ENCODE results near the gene UTP4. TPM values are rescaled to one million over a fixed set of nuclear protein-coding genes. Genes with fewer than 3 reads are reported as not detected.

Gene UTP4
- polyA plus RNA-seq (2012; ENCODE audit: insufficient read depth, insufficient read length, low read depth): 164 TPM

GRCh38 chr16:69132424-69133252 is at the start of gene UTP4, which contains the start of gene CHTF8:
UTP4 (plus strand) TSS chr16:69132649; CDS start chr16:69133460, 811 bp downstream.
CHTF8 (minus strand) TSS chr16:69132588; CDS start chr16:69121458, 11,130 bp downstream.
- no peaks in the 10 kb centered on the region; the same call in 1 of the 2 replicates for H3K4me1 ChIP-seq
- TF ChIP-seq, protein P1, sequence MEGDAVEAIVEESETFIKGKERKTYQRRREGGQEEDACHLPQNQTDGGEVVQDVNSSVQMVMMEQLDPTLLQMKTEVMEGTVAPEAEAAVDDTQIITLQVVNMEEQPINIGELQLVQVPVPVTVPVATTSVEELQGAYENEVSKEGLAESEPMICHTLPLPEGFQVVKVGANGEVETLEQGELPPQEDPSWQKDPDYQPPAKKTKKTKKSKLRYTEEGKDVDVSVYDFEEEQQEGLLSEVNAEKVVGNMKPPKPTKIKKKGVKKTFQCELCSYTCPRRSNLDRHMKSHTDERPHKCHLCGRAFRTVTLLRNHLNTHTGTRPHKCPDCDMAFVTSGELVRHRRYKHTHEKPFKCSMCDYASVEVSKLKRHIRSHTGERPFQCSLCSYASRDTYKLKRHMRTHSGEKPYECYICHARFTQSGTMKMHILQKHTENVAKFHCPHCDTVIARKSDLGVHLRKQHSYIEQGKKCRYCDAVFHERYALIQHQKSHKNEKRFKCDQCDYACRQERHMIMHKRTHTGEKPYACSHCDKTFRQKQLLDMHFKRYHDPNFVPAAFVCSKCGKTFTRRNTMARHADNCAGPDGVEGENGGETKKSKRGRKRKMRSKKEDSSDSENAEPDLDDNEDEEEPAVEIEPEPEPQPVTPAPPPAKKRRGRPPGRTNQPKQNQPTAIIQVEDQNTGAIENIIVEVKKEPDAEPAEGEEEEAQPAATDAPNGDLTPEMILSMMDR (IDR thresholded peaks at IDR 0.05; ENCODE audit: low read depth, low read length): no peak
- DNase-seq: peak; percentile 93
- peaks cover 35% of the 10 kb centered on the region for H3K36me3 ChIP-seq
- H3K4me3 ChIP-seq (ENCODE audit: low read depth, low read length): peak within 1 kb of the TSS; percentile 88
- no peaks in the 10 kb centered on the region for H3K27me3 ChIP-seq
- no peaks in the 10 kb centered on the region for H3K9me3 ChIP-seq

DNA sequence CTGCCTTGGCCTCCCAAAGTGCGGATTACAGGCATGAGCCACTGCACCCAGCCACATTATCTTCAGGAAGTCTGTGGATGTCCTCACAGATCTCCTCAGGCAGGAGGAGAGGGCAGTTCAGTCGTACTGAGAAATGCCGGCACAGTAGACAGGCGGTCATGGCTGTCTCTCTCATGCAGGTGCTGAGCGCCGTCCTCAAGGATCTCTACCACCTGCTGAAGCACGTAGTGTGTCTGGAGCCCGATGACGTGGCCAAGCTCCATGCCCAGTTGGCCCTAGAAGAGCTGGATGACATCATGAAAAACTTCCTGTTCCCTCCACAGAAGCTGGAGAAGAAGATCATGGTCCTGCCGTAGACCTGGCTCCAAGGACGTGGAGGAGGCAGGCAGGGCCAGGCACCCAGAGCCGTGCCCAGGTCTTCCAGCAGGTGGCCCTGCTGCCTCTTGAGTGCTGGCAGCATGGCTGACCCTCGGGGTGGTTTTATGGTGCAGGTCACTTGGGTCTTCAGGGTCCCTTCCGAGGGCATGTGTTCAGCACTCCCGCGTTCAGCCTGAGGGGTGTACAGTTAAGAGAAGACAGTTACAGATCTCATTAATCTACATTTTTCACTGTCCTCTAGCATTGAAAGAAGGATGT is 49.0 kb upstream of the UTP4 start:
- no peaks in the 10 kb centered on the region for H3K9me3 ChIP-seq
- H3K4me3 ChIP-seq (ENCODE audit: low read depth, low read length): no peak overlapping the region
- TF ChIP-seq, protein P1 (IDR thresholded peaks at IDR 0.05; ENCODE audit: low read depth, low read length): peak; percentile 33
- no peak for DNase-seq
- H3K4me1 ChIP-seq: no peaks in the 10 kb centered on the region
- H3K36me3 ChIP-seq: no peaks in the 10 kb centered on the region
- H3K27me3 ChIP-seq: no peaks in the 10 kb centered on the region

DNA sequence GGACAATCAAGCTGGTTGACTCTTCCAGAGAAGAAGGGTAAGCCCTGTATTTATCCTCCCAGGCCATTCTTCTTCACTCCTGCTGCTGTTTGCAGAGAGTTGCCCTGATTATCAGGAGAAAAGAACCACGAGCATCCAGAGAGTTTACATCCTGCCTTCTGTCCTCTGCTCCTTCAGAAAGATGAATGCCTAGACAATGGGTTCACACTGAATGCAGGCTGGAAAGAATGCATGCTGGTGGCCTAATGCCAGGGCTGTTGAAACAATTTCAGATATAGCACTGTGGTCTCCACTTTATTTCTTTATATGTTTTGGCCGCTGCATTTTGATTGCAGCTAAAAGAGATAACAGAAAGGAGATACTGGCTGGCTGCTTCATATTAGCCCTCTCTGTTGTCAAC is 48.2 kb upstream of the UTP4 start:
- H3K27me3 ChIP-seq: no peaks in the 10 kb centered on the region
- no peak overlapping the region for H3K4me3 ChIP-seq (ENCODE audit: low read depth, low read length)
- H3K36me3 ChIP-seq: no peaks in the 10 kb centered on the region
- H3K9me3 ChIP-seq: no peaks in the 10 kb centered on the region
- TF ChIP-seq, protein P1 (IDR thresholded peaks at IDR 0.05; ENCODE audit: low read depth, low read length): no peak
- DNase-seq: no peak
- H3K4me1 ChIP-seq: peaks cover 5% of the 10 kb centered on the region; the same call in 1 of the 2 replicates

DNA sequence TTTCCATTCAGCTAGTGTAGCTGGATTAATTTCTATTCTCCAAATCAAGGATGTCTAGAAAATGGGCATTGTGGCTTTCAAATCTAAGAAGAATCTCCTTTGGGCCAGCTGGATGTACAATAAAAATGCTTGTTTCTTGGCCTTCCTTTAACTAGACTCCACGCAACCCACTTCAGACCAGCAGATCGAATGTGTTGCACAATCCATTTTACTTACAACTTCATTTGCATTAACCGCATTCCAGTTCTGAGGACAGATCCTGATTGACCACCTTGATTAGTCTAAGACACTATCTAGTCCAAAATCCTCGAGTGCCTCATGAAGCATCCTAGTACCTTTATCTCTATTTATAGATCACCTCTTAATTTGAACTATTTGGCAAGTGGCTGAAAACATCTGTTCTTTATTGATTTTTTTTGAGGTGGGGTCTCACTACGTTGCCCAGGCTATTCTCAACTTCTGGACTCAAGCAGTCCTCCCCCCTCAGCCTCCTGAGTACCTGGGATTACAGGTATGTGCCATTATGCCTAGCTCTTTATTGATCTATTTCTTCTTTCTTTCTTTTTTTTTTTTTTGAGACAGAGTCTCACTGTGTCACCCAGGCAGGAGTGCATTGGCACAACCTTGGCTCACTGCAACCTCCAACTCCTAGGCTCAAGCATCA is 47.3 kb upstream of the UTP4 start:
- Histone ChIP-seq H3K4me1 (peaks cover 10% of the 10 kb centered on the region), H3K36me3 (no peaks in the 10 kb centered on the region), H3K4me3 (ENCODE audit: low read depth, low read length) (no peak overlapping the region), H3K27me3 (no peaks in the 10 kb centered on the region), H3K9me3 (no peaks in the 10 kb centered on the region)
- DNase-seq: no peak
- TF ChIP-seq, protein P1 (IDR thresholded peaks at IDR 0.05; ENCODE audit: low read depth, low read length): no peak

DNA sequence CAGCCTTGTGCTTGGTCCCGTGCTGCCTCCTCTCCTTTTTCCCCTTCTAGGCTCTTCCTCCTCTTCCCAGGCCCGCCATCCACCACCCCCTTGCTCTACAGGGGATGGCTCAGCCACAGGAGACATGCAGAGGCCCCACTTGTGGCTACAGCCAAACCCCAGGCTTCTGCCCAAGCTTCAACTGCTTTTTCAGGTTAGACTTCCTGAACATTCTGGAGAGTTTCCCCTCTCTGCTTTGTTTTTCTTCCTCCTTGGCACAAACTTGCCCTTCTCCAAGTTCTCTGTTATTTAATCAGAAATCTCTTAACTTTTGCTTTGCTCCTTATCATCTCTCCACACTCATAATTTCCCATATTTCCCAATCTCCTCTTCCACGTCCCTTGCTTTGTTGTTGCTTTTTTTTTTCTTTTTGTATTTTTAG is 45.3 kb upstream of the UTP4 start:
- H3K9me3 ChIP-seq: no peaks in the 10 kb centered on the region
- peaks cover 10% of the 10 kb centered on the region for H3K4me1 ChIP-seq
- no peak for DNase-seq
- no peaks in the 10 kb centered on the region for H3K36me3 ChIP-seq
- H3K27me3 ChIP-seq: no peaks in the 10 kb centered on the region
- H3K4me3 ChIP-seq (ENCODE audit: low read depth, low read length): no peak overlapping the region
- TF ChIP-seq, protein P1 (IDR thresholded peaks at IDR 0.05; ENCODE audit: low read depth, low read length): no peak

Data from BE2C (cell line).